Thyroid gland (tissue), 4 donors: Measurements from ENCODE around the gene SLC16A2. TPM values are rescaled to one million over a fixed set of nuclear protein-coding genes. Genes with fewer than 3 reads are reported as not detected.

Experiments used
- DNase-seq, 2 donors: peaks; one replicate each; pipeline ENCODE4 v3.0.0-alpha.2; 2019
- H3K27ac ChIP-seq, 3 donors: fragments of 200-600 bp; sonication (generic); 1 replicate in 2 of 3; 2 replicates in 1 of 3; pipeline ENCODE4 v1.5.1; 2016 to 2019; ENCODE audit warnings: mild to moderate bottlenecking in 1 of 3, moderate library complexity in 1 of 3
- H3K27me3 ChIP-seq: fragments of 200-600 bp; sonication (generic); one replicate; pipeline ENCODE4 v1.5.1; 2019
- H3K36me3 ChIP-seq, 2 donors: fragments of 200-600 bp; sonication (generic); one replicate each; pipeline ENCODE4 v1.5.1; 2016 to 2019
- H3K4me1 ChIP-seq, 2 donors: fragments of 200-600 bp; sonication (generic); one replicate each; pipeline ENCODE4 v1.5.1; 2017 to 2019
- H3K4me3 ChIP-seq, 3 donors: fragments of 200-600 bp; sonication (generic); replicated peaks in 1 of 3; 1 replicate in 2 of 3; 2 replicates in 1 of 3; pipeline ENCODE4 v1.5.1; 2016; ENCODE audit warnings: mild to moderate bottlenecking in 1 of 3
- H3K9me3 ChIP-seq: fragments of 200-600 bp; sonication (generic); one replicate; pipeline ENCODE4 v1.5.1; 2017
- POLR2A ChIP-seq, 2 donors: fragments of 450-650 bp; IDR thresholded peaks; one replicate each; pipeline ENCODE4 v1.6.1; 2017; ENCODE audit warnings: antibody characterized with exemption in 2 of 2, mild to moderate bottlenecking in 2 of 2, moderate library complexity in 1 of 2
- WGBS, 2 donors: methylation state at CpG; one replicate each; pipeline ENCODE4 v1.1.5; 2017; 5-methylcytosine and 5-hydroxymethylcytosine counted together
- intact Hi-C: fragments of 100-400 bp; cut with DNase I; formaldehyde crosslinking; loops from one replicate; pipeline ENCODE4 v1.15.1; 2023
- total RNA-seq, 4 donors: library from RNA; depleted of rRNA; stranded (reverse); fragments of >200 nt; gene quantifications; one replicate each; pipeline ENCODE4 v1.2.3, GENCODE V29; 2016
- TF ChIP-seq, protein P1 (sequence below), 6 experiments: fragments of 200-600 bp in 3 of 6; fragments of 450-650 bp in 3 of 6; sonication (generic) in 3 of 6; IDR thresholded peaks; one replicate each; pipeline ENCODE4 v1.5.1; 2016 to 2019; ENCODE audit warnings: antibody characterized with exemption in 6 of 6, mild to moderate bottlenecking in 2 of 6, inconsistent platforms in 1 of 6, moderate library complexity in 1 of 6

SLC16A2 gene
- total RNA-seq, 4 donors from 2014 or later, result 10.1 to 24.0 (median 20.1) TPM

DNA sequence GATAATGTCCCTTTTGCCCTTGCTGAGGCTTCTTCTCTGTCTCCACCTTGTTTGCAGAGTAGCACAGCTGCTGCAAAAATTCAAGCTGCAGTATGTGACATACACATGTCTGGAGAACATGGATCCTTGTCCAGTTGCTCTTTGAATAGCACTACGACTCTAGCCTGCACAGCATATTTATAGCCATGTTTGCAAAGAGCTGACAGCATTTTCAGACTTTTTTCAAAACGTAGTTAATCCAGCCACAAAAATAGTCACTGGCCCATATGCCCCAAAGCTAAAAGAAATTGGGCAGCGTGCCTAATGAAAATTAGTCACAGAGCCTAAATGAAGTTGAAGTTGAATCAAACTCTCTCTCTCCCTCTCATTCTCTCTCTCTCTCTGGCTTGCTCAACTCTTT is 17.5 kb downstream of the SLC16A2 start:
- intact Hi-C loops, result no loop called here
- WGBS, 2 donors, result 81 to 96% methylated on average over 3 of the region's 3 CpGs
- TF ChIP-seq, protein P1, sequence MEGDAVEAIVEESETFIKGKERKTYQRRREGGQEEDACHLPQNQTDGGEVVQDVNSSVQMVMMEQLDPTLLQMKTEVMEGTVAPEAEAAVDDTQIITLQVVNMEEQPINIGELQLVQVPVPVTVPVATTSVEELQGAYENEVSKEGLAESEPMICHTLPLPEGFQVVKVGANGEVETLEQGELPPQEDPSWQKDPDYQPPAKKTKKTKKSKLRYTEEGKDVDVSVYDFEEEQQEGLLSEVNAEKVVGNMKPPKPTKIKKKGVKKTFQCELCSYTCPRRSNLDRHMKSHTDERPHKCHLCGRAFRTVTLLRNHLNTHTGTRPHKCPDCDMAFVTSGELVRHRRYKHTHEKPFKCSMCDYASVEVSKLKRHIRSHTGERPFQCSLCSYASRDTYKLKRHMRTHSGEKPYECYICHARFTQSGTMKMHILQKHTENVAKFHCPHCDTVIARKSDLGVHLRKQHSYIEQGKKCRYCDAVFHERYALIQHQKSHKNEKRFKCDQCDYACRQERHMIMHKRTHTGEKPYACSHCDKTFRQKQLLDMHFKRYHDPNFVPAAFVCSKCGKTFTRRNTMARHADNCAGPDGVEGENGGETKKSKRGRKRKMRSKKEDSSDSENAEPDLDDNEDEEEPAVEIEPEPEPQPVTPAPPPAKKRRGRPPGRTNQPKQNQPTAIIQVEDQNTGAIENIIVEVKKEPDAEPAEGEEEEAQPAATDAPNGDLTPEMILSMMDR (IDR thresholded peaks at IDR 0.05), result no peak
- TF ChIP-seq POLR2A (IDR thresholded peaks at IDR 0.05), result no peak

DNA sequence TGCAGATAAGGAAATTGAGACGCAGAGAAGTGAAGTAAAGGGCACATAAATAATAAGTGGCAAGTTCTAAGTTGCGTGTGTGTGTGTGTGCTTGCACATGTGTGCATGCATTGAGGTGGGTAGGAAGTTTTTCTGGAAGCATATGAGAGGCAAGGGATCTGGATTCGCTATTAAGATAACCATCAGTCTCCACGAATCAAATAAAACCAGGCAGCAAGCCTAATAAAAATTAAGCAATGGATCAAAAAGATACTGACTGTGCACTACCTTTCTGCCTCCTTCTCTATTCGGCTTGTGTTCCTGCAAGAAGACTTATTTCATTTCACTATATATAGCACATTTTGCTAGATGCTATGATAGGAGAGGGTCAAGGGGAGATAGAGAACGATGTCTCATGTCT is 23.8 kb downstream of the SLC16A2 start:
- H3K27ac ChIP-seq, result no peak overlapping the region
- DNase-seq, result no peak
- intact Hi-C loops, result no loop called here
- H3K36me3 ChIP-seq, result no peaks in the 10 kb centered on the region
- no peak for TF ChIP-seq POLR2A (IDR thresholded peaks at IDR 0.05)
- TF ChIP-seq, protein P1 (IDR thresholded peaks at IDR 0.05), result no peak
- no peaks in the 10 kb centered on the region for H3K9me3 ChIP-seq
- no peaks in the 10 kb centered on the region for H3K27me3 ChIP-seq
- no peak overlapping the region for H3K4me3 ChIP-seq
- 87 to 89% methylated on average over 6 of the region's 6 CpGs for WGBS, 2 donors
- H3K4me1 ChIP-seq, result no peaks in the 10 kb centered on the region

More for the DNA sequence above, 17.5 kb downstream of the SLC16A2 start:
- no peak for DNase-seq
- no peaks in the 10 kb centered on the region for H3K36me3 ChIP-seq
- no peaks in the 10 kb centered on the region for H3K4me1 ChIP-seq
- H3K9me3 ChIP-seq, result no peaks in the 10 kb centered on the region
- no peak overlapping the region for H3K4me3 ChIP-seq
- H3K27ac ChIP-seq, result no peak overlapping the region
- no peaks in the 10 kb centered on the region for H3K27me3 ChIP-seq

DNA sequence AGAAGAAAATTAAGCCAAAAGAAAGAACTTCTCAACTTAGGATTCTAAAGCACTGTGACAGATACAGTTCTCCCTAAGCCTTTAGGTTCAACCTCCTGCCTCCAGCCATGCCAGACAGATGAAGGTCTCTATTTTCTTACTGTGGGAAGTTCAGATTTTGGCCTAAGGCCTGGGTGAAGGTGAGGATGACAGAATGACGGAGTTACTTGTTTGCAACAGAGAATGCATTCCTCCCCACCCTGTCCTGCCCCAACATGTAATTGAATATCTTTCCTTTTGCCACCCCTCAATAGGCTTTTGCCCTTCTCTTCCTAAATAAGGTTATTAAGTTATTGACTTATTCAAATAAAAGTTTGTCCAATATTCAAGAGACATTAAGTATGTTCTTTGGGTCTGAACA is 25.6 kb downstream of the SLC16A2 start:
- H3K9me3 ChIP-seq, result no peaks in the 10 kb centered on the region
- H3K27me3 ChIP-seq, result no peaks in the 10 kb centered on the region
- no peak for DNase-seq
- H3K27ac ChIP-seq, result no peak overlapping the region
- no peak overlapping the region for H3K4me3 ChIP-seq
- intact Hi-C loops, result no loop called here
- no peaks in the 10 kb centered on the region for H3K4me1 ChIP-seq
- H3K36me3 ChIP-seq, result no peaks in the 10 kb centered on the region
- WGBS, 2 donors, result 91 to 100% methylated on average over 1 of the region's 1 CpG
- TF ChIP-seq, protein P1 (IDR thresholded peaks at IDR 0.05), result no peak
- TF ChIP-seq POLR2A (IDR thresholded peaks at IDR 0.05), result no peak

DNA sequence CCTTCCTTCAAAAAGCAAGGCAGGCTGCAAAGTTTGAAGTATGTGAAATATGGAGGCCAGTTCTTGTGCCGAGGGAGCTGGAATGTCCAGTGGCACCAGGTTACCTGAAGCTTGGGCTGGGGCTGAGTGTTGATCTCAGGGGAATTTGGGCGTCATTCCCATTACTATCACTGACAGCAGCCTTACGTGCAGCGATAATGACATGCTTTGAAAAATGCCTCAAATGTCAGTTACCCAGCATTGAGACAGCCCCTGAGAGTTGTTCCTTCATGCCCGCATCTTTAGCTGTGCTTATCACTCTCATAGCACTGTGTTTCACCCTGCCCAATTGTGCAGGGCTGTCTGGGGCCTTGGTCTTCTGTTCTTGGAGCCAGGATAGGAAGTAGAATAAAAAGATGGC is 27.4 kb downstream of the SLC16A2 start:
- WGBS, 2 donors, result 90 to 95% methylated on average over 2 to 5 of the region's 5 CpGs
- Histone ChIP-seq H3K27ac (no peak overlapping the region), H3K27me3 (no peaks in the 10 kb centered on the region), H3K4me3 (no peak overlapping the region), H3K36me3 (no peaks in the 10 kb centered on the region), H3K9me3 (no peaks in the 10 kb centered on the region), H3K4me1 (no peaks in the 10 kb centered on the region)
- intact Hi-C loops, result no loop called here
- no peak for DNase-seq
- TF ChIP-seq POLR2A (IDR thresholded peaks at IDR 0.05), result no peak
- TF ChIP-seq, protein P1 (IDR thresholded peaks at IDR 0.05), result no peak

DNA sequence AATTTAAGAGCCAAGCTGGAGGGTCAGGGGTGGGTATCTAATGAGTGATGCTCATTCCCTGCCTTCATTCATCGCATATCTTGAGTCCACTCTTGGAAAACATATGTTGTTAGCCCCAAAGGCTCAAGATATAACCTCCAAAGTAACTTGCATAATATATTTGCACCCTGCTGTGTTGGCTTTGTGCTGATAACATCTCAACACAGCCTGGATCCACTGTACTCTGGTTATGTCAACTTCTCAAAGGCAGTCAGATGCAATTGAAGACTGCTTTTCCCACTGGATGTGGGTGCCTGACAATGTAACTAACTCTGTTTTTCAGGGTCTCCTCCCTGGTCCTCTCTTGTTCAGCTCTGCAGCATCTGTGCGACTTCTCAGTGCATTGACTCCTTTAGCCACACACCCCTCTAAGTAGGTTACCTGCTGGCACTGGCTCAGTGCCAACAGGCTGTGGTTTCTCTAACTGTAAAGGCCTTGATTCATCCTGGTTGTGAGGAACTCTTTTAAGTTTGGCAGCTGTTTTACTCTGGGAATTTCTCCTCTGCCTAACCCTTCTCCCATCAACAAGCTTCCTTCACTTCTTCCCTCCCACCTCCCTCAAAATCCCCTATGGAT is 28.1 kb downstream of the SLC16A2 start:
- WGBS, 2 donors, result 85 to 88% methylated on average over 2 of the region's 2 CpGs
- intact Hi-C loops, result no loop called here
- no peaks in the 10 kb centered on the region for H3K27me3 ChIP-seq
- DNase-seq, result peak; percentile 4 to 9
- no peak overlapping the region for H3K4me3 ChIP-seq
- H3K36me3 ChIP-seq, result no peaks in the 10 kb centered on the region
- H3K9me3 ChIP-seq, result no peaks in the 10 kb centered on the region
- no peak overlapping the region for H3K27ac ChIP-seq
- H3K4me1 ChIP-seq, result no peaks in the 10 kb centered on the region
- TF ChIP-seq, protein P1 (IDR thresholded peaks at IDR 0.05), result no peak
- no peak for TF ChIP-seq POLR2A (IDR thresholded peaks at IDR 0.05)
